Activated CD8-positive, alpha-beta T cell treated with anti-CD3 and anti-CD28 coated beads for 36 hours (primary cell): Measurements from ENCODE around the gene KRI1. TPM values are rescaled to one million over a fixed set of nuclear protein-coding genes. Genes with fewer than 3 reads are reported as not detected.

Experiments used
- ATAC-seq: fragments of 200-7000 bp; cut with Tn5 transposase; one replicate; pipeline ENCODE4 v1.10.0; 2021; ENCODE audit warnings: mild to moderate bottlenecking, moderate library complexity
- CTCF ChIA-PET: fragments of 350-600 bp; sonication (Branson Sonifier 250); formaldehyde crosslinking; loops from one replicate; lab custom pipeline; 2021; ENCODE audit warnings: antibody characterized with exemption; lab: Charles Lee
- POLR2A ChIA-PET: fragments of 350-600 bp; sonication (Branson Sonifier 250); formaldehyde crosslinking; loops from one replicate; lab custom pipeline; 2021; ENCODE audit warnings: antibody characterized with exemption; lab: Charles Lee
- DNase-seq: peaks from one replicate; pipeline ENCODE4 v3.0.0-alpha.2; 2020
- H3K27ac Mint-ChIP-seq: one replicate; pipeline ENCODE4 v1.8.0; 2021; ENCODE audit warnings: mild to moderate bottlenecking, mixed read lengths
- H3K27me3 Mint-ChIP-seq: one replicate; pipeline ENCODE4 v1.8.0; 2021; ENCODE audit warnings: mixed read lengths
- H3K36me3 Mint-ChIP-seq: one replicate; pipeline ENCODE4 v1.8.0; 2021; ENCODE audit warnings: low read depth, mixed read lengths
- H3K4me1 Mint-ChIP-seq: one replicate; pipeline ENCODE4 v1.8.0; 2021; ENCODE audit warnings: low read depth, mixed read lengths
- H3K4me3 Mint-ChIP-seq: one replicate; pipeline ENCODE4 v1.8.0; 2021; ENCODE audit warnings: mild to moderate bottlenecking, moderate library complexity, mixed read lengths
- H3K9me3 Mint-ChIP-seq: one replicate; pipeline ENCODE4 v1.8.0; 2021; ENCODE audit warnings: mixed read lengths
- CTCF ChIP-seq: fragments of 200-600 bp; IDR thresholded peaks from one replicate; pipeline ENCODE4 v1.8.0; 2022; ENCODE audit warnings: antibody characterized with exemption, mild to moderate bottlenecking
- intact Hi-C: fragments of 100-400 bp; cut with micrococcal nuclease; formaldehyde crosslinking; loops from one replicate; pipeline ENCODE4 v1.10.0; 2022
- total RNA-seq, 2 experiments: library from RNA; stranded (reverse); gene quantifications; one replicate each; pipeline ENCODE4 v1.2.3, GENCODE V29; 2021

The KRI1 gene
- total RNA-seq, 2 experiments from 2014 or later, result 50.0 to 58.3 TPM

DNA sequence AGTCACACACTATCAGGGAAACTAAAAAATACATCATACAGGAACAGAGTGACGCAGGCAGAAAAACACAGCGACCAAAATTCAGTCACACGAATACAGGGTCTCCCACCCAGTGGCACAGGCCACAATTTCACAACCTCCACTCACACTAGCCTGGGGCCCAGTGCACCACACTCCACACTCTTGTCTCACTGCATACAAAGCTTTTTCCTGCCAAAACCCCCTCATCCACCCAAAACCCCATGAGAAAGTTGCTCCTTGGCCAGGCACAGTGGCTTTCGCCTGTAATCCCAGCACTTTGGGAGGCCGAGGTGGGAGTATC, 49.8 kb downstream of the KRI1 start:
- CTCF ChIA-PET, result interaction anchor here (1.1 to 1.3 kb wide), 2 partner anchors 32 to 35 kb away, joined by 4 to 5 read pairs; no protein-coding TSS in a partner anchor
- no peaks in the 10 kb centered on the region for H3K36me3 Mint-ChIP-seq
- ATAC-seq (no peak), DNase-seq (no peak)
- POLR2A ChIA-PET, result interaction anchor here (1.2 kb wide), 2 partner anchors 51 to 128 kb away, joined by 3 read pairs; no protein-coding TSS in a partner anchor
- no peak for TF ChIP-seq CTCF
- intact Hi-C loops, result no loop called here
- H3K9me3 Mint-ChIP-seq, result no peaks in the 10 kb centered on the region
- H3K4me3 Mint-ChIP-seq, result peak overlapping the region; percentile 34
- peak overlapping the region; percentile 1 for H3K27ac Mint-ChIP-seq
- peaks cover 54% of the 10 kb centered on the region for H3K27me3 Mint-ChIP-seq
- H3K4me1 Mint-ChIP-seq, result peaks cover 24% of the 10 kb centered on the region

GRCh38 chr19:10514211-10515145, 51.3 kb downstream of the KRI1 start:
- DNase-seq, result peak; percentile 70
- H3K4me1 Mint-ChIP-seq, result peaks cover 26% of the 10 kb centered on the region
- TF ChIP-seq CTCF, result peak; percentile 50
- no peaks in the 10 kb centered on the region for H3K9me3 Mint-ChIP-seq
- ATAC-seq, result peak; percentile 76
- ChIA-PET POLR2A (no interaction called here), CTCF (no interaction called here)
- H3K27ac Mint-ChIP-seq, result no peak overlapping the region
- H3K27me3 Mint-ChIP-seq, result peaks cover 51% of the 10 kb centered on the region
- H3K36me3 Mint-ChIP-seq, result no peaks in the 10 kb centered on the region
- H3K4me3 Mint-ChIP-seq, result peak overlapping the region; percentile 34
- intact Hi-C loops, result no loop called here

DNA sequence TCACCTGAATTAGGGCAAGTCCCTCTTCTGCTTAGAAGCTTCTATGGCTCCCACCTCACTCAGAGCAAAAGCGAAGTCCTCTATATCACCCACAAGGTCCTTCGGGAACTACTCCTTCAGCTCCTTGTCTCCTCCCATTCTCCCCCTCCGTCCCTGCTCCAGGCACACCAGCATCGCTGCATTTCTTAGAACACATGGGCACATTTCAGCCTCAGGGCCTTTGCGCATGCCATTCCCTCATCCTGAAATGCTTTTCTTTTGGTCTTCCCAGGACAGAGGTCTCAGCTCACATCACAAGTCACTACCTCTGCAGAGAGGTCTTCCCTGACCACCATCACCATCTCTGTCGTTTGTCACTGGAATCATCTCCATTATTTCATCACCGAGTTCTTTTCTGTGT, 52.6 kb downstream of the KRI1 start:
- H3K9me3 Mint-ChIP-seq, result no peaks in the 10 kb centered on the region
- TF ChIP-seq CTCF, result no peak
- H3K36me3 Mint-ChIP-seq, result no peaks in the 10 kb centered on the region
- POLR2A ChIA-PET, result no interaction called here
- CTCF ChIA-PET, result interaction anchor here (0.7 kb wide), 1 partner anchor 54 kb away, joined by 3 read pairs; no protein-coding TSS in a partner anchor
- no peak overlapping the region for H3K4me3 Mint-ChIP-seq
- H3K27me3 Mint-ChIP-seq, result peaks cover 39% of the 10 kb centered on the region
- no peak overlapping the region for H3K27ac Mint-ChIP-seq
- peaks cover 22% of the 10 kb centered on the region for H3K4me1 Mint-ChIP-seq
- ATAC-seq, result no peak
- intact Hi-C loops, result no loop called here
- DNase-seq, result no peak

- intact Hi-C loops, result no loop called here
- ATAC-seq (no peak), DNase-seq (peak; percentile 77)
- no peaks in the 10 kb centered on the region for H3K36me3 Mint-ChIP-seq
- POLR2A ChIA-PET, result no interaction called here
- CTCF ChIA-PET, result interaction anchor here (0.9 to 2.8 kb wide), 13 partner anchors 10 to 189 kb away, joined by 3 to 8 read pairs (median 5); no protein-coding TSS in a partner anchor
- H3K4me3 Mint-ChIP-seq, result no peak overlapping the region
- peaks cover 21% of the 10 kb centered on the region for H3K4me1 Mint-ChIP-seq
- no peaks in the 10 kb centered on the region for H3K9me3 Mint-ChIP-seq
- no peak overlapping the region for H3K27ac Mint-ChIP-seq
- TF ChIP-seq CTCF, result peak; percentile 92
- H3K27me3 Mint-ChIP-seq, result peaks cover 22% of the 10 kb centered on the region
Observed at GRCh38 chr19:10510301-10510802, 55.5 kb downstream of the KRI1 start.
